Testis (tissue), 2 donors: ENCODE measurements around the gene LRRC58.

ENCODE experiments used
- POLR2A ChIP-seq: fragments of 450-650 bp; IDR thresholded peaks from one replicate; pipeline ENCODE4 v1.6.1; 2017; ENCODE audit warnings: antibody characterized with exemption, mild to moderate bottlenecking, moderate library complexity
- TF ChIP-seq, protein P1 (sequence below), 3 experiments: fragments of 450-650 bp in 2 of 3; fragments of 200-600 bp in 1 of 3; sonication (generic) in 1 of 3; IDR thresholded peaks; one replicate each; pipeline ENCODE4 v1.5.1; 2016 to 2019; ENCODE audit warnings: antibody characterized with exemption in 3 of 3, mild to moderate bottlenecking in 2 of 3, moderate library complexity in 1 of 3

DNA sequence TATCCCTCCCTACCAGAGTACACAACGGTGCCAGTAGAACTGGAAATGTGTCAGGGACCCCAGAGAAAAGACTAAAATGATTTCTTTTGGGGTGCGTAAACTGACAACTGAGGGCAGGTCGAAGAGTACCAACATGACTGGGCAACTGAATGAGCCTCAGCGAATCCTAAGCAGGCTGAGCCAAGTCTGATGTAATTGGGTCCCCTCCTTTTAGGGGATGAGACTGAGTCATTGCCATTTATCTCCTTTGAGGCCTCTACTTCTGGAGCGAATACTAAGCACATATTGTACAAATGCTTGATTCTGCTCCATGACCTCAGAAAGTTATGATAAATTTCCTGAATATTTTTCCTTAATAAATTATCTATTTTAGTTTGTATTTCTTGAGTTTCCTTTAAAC, 46.8 kb downstream of the LRRC58 start:
- TF ChIP-seq, protein P1, sequence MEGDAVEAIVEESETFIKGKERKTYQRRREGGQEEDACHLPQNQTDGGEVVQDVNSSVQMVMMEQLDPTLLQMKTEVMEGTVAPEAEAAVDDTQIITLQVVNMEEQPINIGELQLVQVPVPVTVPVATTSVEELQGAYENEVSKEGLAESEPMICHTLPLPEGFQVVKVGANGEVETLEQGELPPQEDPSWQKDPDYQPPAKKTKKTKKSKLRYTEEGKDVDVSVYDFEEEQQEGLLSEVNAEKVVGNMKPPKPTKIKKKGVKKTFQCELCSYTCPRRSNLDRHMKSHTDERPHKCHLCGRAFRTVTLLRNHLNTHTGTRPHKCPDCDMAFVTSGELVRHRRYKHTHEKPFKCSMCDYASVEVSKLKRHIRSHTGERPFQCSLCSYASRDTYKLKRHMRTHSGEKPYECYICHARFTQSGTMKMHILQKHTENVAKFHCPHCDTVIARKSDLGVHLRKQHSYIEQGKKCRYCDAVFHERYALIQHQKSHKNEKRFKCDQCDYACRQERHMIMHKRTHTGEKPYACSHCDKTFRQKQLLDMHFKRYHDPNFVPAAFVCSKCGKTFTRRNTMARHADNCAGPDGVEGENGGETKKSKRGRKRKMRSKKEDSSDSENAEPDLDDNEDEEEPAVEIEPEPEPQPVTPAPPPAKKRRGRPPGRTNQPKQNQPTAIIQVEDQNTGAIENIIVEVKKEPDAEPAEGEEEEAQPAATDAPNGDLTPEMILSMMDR (IDR thresholded peaks at IDR 0.05) = no peak
- no peak for TF ChIP-seq POLR2A
